CD4-positive, alpha-beta T cell treated with Interleukin-17A for 4 hours (primary cell): ENCODE measurements around the gene ACTR5.

Experiments
- DNase-seq: peaks from one replicate; pipeline ENCODE4 v3.0.0-alpha.2; 2020; ENCODE audit warnings: mixed read lengths

ACTR5 gene

DNA sequence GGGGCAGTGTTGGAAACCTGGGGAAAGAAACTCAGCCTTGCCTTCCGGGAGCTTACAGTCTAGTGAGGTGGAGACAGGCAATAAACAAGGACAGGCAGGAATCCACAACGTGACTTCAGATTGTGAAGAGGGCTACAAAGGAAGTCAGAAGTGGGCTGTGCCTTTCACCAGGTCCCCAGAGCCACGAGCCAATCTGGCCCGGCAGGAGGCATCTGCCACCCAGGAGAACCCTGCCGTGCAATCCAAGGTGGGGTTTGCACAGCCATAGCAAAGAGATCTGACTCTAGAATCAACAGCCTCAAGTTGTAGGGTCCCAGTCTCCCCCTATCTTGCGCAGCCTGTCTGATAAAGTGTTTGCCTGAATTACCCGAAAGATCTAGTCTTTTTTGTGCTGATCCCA lies 18.5 kb upstream of the ACTR5 start:
- DNase-seq: peak; percentile 4

DNA sequence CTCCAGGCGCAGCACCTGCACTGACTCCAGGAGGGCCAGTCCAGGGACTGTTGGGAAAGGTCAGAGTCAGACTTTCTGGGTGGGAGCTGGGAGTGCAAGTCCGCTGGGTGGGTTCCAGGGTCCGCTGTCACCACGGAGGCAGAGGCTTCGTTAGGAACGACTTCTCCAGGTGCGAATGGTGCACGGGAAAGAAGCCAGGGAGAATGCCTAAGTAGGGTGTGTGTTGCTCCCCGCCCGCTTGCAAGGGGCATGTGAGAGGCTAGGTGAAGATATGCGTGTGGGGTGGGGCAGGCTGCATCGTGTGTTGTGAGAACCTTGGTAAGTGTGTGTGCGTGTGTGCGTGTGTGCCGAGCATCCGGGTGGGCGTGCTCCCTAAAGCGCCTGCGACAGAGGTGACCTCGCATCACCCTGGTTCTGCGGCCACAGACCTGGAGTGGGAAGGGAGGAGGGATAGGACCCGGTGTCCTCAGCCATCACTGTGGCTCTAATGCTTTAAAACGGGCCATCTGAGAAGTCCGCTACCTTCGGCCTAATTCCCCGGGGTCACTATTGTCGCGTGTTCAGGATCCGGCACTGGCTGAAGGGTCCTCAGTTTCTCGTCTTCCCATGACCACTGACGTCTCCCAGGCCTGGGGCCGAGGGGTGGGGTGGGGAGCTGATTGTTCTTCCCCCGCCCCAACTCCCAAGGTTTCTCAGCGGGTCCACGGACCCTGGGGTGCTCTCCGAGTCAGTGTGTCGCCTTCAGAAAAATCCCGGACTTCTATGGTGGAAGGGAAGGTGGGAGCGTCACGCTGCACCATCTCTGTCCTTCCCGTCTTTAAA lies 17.9 kb upstream of the ACTR5 start:
- peak; percentile 21 for DNase-seq

GRCh38 chr20:38730989-38731737 lies 17.1 kb upstream of the ACTR5 start:
- peak; percentile 86 for DNase-seq

DNA sequence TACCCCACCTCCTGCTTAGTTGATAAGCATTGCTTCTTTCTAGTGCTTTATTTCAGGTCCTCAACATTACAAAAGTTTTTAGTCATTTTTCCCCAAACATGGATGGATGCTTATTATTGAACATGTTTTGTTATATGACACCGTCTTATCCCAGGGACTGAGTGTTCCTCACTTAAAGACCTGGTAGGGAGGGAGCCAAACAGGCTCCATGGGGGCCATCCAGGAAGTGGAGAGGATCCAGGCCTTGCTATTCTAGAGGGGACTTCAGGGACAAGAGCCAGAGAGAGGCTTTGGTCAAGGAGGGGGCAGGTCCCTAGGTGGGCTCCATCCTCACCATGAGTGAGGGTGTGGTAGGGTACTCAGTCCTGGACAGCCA lies 16.5 kb upstream of the ACTR5 start:
- DNase-seq: no peak

DNA sequence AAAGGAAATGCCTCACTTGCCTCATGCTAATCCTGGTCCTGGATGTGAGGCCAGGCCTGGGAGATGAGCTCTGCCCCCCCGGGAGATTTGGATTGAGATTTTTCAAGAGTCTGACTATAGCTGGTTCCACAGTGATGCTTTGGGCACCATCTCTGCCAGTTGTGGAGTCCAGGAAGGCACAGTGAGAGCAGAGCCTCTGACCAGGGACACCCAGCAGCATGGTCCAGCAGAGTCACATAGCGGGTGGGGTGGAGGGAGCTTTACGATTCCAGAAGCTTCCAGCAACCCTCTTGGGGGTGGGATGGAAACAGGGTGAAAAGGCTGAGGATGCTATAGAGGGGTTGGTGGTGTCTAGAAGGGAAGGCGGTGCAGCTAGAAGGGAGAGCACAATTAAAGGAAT lies 15.3 kb upstream of the ACTR5 start:
- DNase-seq: no peak

DNA sequence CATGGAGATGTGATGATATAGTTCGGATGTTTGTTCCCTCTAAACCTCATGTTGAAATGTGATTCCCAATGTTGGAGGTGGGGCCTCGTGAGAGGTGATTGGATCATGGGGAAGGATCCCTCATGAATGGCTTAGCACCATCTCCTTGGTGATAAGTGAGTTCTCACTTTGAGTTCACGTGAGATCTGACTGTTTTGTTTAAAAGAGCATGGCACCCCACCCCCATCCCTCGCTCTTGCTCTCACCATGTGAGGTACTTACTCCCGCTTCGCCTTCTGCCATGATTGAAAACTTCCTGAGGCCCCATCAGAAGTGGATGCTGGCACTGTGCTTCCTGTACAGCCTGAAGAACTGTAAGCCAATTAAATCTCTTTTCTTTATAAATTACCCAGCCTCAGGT lies 13.1 kb upstream of the ACTR5 start:
- no peak for DNase-seq

- no peak for DNase-seq
These were observed 10.4 kb upstream of the ACTR5 start for GRCh38 chr20:38737887-38738286.

DNA sequence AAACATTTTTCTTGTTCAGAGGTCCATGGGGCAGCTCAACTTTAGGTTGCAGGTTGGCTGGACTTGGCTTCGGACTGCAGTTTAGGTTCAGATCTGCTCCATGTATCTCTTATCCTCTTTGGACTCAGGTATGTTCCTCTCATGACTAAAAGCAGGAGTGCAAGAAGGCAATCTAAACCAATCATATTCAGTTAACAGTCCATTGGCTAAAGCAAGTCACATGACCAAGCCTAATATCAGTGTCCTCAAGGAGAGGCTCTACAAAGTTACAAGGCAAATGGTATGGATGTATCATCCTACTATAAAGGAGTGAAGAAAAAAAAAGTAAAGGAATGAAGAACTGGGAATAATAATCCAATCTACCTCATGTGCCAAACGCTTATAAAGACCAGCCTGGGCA lies 2.5 kb upstream of the ACTR5 start:
- DNase-seq: no peak

GRCh38 chr20:38747495-38748096 lies 664 bp upstream of the ACTR5 start:
- no peak for DNase-seq

GRCh38 chr20:38748861-38749149 lies 545 bp downstream of the ACTR5 start:
- DNase-seq: peak; percentile 69

DNA sequence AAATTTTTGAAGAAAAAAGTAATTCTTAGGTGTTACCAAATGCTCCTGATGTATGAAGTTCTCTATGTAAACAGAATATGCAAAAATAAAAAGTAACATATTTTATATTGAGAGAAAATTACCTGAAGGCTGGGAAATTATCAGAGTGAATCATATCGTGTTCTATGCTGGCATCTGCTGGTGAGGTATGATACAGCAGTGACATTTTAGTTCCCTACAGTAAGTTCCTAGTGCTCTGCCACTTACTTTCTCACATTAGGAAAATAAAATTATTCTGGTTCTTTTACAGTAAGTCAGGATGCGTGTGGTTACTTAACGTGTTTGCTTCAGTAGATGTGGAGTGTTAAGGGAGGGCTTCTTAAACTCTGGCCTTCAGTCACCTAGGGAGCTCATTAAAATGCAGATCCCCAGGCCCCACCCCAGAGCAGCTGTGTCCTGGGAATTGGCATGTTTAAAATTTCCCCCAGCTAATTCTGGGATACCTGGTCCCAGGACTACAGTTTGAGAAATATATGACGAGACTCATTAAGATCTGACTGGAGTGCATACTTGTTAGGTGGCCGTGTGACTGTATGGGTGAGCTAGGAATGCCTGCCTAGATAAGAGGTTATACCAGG lies 3.2 kb downstream of the ACTR5 start:
- DNase-seq: peak; percentile 43

GRCh38 chr20:38752029-38752428 lies 3.8 kb downstream of the ACTR5 start:
- no peak for DNase-seq

- DNase-seq: no peak
These were observed 6.7 kb downstream of the ACTR5 start for GRCh38 chr20:38754924-38755323.

DNA sequence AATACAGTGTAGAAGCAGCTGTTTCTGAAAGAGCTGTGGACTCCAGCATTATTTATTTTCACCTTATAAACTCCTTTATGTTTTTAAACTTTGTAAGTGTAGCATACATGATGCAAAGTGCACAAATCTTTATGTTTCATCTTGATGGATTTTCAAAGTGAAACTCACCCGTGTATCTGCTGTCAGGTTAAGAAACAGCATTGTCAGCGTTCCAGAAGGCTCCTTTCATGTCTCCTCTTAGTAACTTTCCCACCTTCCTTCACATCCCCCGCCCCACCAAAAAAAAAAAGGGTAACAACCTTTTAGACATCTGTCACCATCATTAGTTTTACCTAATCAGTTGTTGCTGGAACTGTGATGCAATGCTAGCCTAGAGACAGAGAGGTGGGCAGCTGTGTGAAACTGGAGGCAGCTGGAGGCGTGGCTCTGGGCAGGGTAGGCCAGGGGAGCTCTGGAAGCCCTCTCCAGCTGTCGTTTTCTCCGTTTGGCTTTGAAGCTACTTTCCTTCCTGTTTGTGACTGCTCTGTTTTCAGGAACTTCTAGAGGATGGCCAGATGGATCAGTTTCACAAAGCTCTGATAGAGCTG lies 7.2 kb downstream of the ACTR5 start:
- no peak for DNase-seq

- no peak for DNase-seq
These were observed 9.0 kb downstream of the ACTR5 start for GRCh38 chr20:38757145-38757775.

DNA sequence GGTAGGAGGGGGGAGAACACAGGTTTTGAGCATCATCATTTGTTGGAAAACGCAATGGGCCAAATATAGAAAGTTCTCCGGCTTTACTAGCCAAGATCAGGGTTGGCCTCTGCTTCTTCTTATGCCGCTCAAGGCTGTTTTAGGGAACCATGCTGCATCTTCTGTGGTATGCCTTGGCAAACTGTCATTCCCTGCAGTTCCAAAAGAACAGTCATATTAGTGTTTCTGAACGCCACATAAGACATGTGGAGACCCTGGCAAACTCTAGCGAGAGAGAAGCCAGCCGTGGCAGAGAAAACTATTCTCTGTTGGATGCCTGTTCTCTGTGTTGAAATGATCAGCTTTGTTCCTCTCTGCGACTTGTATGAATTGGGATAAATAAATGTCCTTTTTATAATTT lies 10.8 kb downstream of the ACTR5 start:
- DNase-seq: no peak

- no peak for DNase-seq
These were observed 12.7 kb downstream of the ACTR5 start for GRCh38 chr20:38760978-38761377.

DNA sequence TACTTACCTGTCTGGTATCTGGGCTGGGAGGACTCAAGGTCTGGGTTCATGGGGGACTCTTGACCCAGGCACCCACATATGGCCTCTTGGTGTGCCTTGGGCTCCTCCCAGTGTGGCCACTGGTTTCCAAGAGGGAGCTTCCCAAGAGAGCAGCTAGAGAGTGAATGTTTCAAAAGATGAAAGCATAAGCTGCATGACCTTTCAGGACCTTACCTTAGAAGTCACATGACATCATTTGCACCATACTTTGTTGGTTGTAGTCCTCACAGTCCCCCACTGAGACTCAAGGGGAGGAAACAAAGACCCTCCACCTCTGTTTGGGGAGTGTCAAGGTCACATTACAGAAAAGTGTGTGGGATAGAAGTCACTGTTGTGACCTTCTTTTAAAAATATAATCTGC lies 13.9 kb downstream of the ACTR5 start:
- no peak for DNase-seq

DNA sequence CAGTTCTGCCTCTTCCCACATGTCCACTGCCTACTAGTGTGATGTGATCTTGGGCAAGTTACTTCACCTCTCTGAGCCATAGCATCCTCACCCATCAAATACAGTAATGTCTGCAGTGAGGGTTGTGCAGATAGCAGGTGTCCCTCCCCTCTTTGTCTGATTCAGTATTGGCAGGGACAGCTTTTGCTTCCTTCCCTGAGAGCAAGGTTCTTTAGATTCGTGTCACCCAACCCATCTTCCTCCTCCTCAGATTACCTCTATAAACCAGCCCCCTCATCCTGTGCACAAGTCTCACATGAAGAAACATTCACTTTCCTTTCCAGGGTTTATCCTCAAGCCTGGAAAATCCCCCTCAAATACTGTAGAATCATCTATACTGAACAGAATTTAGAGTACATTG lies 15.4 kb downstream of the ACTR5 start:
- DNase-seq: no peak

GRCh38 chr20:38764567-38765318 lies 16.5 kb downstream of the ACTR5 start:
- DNase-seq: peak; percentile 41

GRCh38 chr20:38766071-38766470 lies 17.8 kb downstream of the ACTR5 start:
- no peak for DNase-seq
